Right ventricle myocardium inferior (tissue), 1 donor: Measurements from ENCODE around the gene WDFY2. TPM values are rescaled to one million over a fixed set of nuclear protein-coding genes. Genes with fewer than 3 reads are reported as not detected.
"Not testable (repeated sequence)": the region's sequence is repeated elsewhere in the genome, so short reads cannot be mapped to it uniquely, and the experiment has no call there.

Source experiments
- ATAC-seq: fragments of 200-7000 bp; cut with Tn5 transposase; one replicate; pipeline ENCODE4 v1.9.1; 2020; ENCODE audit warnings: mild to moderate bottlenecking, moderate library complexity
- DNase-seq: peaks from one replicate; pipeline ENCODE4 v3.0.0; 2021; ENCODE audit errors: missing footprints
- intact Hi-C: fragments of 100-400 bp; cut with DNase I; formaldehyde crosslinking; loops from one replicate; pipeline ENCODE4 v1.11.0; 2022
- total RNA-seq: library from RNA; stranded (reverse); fragmentation: NEBNext Ultra II Directional; extraction: Animal tissue kit (Norgen Biotek cat#: 25700); gene quantifications from one replicate; pipeline ENCODE4 v1.2.1, GENCODE V29; 2021
- donor health status: DM: no; HTN: yes; CAD: no; lungs with severe emphysema.

Gene WDFY2
- total RNA-seq, 1 donor from 2014 or later: 4.7 TPM

DNA sequence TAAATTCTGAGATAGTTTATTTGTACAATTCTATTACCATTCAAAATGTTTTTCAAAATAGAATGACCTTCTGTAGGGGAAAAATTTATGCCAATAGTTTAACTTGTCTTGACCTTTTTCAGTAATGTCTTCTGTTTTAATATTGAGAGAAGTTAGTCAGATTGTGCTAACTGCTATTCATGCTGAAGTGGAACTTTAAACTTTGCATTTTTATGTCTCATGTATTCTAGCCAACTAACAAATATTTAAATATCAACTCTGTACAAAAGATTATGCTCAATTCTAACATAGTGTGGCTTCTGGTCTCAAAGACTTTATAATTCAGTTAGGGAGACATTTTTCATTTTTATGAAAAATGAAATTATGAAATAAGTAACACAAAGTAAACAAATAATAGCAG lies 94.2 kb downstream of the WDFY2 start:
- DNase-seq: no peak
- no peak for ATAC-seq
- intact Hi-C loops: no loop called here

DNA sequence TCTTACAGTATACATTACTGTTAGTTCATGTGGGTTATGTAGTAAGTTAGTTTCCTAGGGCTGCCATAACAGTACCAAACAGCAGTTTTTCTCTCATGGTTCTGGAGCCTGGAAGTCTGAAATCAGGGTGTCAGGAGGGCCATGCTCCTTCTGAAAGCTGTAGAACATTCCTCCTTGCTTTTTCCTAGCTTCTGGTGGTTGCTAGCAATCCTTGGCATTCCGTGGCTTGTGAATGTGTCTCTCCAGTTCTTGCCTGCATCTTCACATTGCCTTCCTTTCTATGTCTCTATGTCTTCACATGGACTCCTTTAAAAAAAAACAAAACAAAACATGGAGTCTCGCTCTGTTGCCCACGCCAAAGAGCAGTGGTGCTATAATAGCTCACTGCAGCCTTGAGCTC lies 95.4 kb downstream of the WDFY2 start:
- DNase-seq (no peak), ATAC-seq (no peak)
- intact Hi-C loops: no loop called here

DNA sequence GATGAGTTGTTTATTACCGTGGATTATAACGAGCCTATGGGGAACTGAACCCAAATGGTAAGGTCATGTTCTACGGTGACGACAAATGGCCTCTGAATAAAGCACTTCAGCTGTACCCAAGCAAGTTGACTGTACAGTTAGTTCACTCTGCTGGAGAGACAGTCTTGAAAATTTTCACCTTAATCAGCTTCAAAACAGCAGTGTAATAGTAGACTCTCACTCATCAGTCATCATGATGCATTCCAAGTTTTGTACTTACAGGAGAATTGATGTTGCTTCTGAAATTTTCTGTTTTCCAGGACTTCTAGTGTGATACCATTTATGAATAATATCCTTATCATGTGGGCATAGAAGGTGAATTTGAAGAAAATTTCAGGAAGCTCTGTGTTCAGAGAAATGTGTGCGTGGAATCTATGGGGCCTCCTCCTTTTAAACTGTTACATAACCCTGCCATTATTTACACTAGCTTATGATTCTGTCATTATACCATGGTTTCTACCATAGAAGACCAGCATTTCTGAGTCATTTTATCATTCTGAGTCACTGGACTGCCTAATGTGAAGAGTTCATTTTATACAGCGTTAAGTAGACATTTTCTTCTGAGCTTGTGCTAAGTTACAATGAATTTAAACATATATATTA lies 96.9 kb downstream of the WDFY2 start:
- DNase-seq (no peak), ATAC-seq (no peak)
- intact Hi-C loops: no loop called here

DNA sequence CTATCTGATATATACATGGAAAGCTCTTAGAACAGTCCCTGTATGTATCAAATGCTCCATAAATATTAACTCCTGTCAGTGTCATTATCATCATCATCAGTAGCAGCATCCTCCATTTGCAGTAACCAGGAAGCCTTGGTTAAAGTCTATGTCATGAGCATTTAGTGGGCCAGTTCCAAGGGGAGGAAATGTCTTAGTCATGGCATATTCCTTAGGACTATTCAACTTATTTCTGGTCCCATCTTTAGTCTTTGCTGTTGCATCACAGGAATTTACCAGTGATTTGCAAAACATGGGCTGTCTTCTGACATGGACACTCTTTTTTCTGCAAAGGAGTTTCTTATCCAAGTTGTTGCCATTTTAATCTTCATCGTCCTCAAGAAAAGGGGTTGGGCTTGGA lies 98.4 kb downstream of the WDFY2 start:
- DNase-seq: no peak
- no peak for ATAC-seq
- intact Hi-C loops: no loop called here

- intact Hi-C loops: no loop called here
- ATAC-seq: no peak
- no peak for DNase-seq
Observed at GRCh38 chr13:51683597-51683996, 99.3 kb downstream of the WDFY2 start.

DNA sequence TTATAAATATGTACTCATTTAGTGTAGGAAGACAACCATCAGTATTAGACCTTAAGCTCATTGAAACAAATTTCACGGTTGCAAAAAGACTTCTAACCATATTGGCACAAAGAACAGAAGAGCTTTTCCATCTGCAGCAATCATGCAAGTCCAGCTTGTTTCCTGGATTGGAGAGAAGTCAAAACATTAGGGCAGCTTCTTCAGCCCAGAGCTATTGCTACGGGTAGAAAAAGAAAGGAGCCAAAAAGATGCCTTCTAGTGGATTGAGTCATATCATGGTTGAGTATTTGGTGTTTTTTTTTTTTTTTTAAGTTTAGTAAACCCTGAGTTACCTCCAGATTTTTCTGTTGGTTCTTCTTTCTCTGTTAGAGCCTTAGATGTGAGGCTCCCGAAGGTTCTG lies 99.8 kb downstream of the WDFY2 start:
- intact Hi-C loops: no loop called here
- DNase-seq: no peak
- ATAC-seq: no peak

GRCh38 chr13:51687947-51688714 lies 103.9 kb downstream of the WDFY2 start:
- DNase-seq (no peak), ATAC-seq (peak; percentile 54)
- intact Hi-C loops: no loop called here

DNA sequence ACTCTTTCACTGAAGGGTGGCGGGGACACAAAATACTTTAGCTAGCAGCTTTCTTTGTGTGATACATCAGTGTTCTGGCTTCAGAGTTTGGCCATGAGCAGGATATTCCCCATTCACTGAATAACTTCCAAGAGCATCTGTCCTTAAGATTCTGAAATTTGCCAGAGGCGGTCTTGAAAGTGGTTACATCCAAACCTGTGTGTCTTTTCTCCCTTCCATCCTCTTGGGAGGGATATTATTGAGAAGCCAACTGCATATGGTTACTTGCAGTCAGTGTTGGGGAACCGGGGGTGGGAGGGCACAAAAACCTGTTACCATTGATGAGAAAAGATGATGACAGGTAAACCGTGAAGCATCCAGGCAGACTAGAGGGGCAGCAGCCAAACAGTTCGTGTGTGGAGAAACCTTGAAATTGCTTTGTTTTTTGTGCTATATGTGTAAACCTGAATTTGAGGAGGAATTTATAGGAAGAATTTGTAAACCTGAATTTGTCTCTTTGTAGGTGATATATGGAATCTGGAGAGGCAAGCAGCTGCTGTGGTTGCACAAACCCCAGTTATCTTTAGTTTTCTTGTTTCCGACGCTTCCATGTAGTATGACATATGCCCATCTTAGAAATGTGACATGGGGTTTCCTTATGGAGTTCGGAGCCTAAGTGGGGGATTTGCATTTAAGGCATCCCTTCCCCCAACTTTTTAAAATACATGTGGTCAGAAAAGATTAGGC lies 104.8 kb downstream of the WDFY2 start:
- no peak for DNase-seq
- ATAC-seq: no peak
- intact Hi-C loops: no loop called here

- DNase-seq (no peak), ATAC-seq (no peak)
- intact Hi-C loops: no loop called here
Observed at GRCh38 chr13:51689663-51689996, 105.4 kb downstream of the WDFY2 start.

DNA sequence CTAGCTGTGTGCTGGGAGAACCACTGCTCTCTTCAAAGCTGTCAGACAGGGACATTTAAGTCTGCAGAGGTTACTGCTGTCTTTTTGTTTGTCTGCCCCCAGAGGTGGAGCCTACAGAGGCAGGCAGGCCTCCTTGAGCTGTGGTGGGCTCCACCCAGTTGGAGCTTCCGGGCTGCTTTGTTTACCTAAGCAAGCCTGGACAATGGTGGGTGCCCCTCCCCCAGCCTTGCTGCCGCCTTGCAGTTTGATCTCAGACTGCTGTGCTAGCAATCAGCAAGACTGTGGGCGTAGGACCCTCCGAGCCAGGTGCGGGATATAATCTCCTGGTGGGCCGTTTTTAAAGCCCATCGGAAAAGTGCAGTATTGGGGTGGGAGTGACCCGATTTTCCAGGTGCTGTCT lies 111.4 kb downstream of the WDFY2 start:
- DNase-seq, ATAC-seq, intact Hi-C loops: not testable (repeated sequence)

DNA sequence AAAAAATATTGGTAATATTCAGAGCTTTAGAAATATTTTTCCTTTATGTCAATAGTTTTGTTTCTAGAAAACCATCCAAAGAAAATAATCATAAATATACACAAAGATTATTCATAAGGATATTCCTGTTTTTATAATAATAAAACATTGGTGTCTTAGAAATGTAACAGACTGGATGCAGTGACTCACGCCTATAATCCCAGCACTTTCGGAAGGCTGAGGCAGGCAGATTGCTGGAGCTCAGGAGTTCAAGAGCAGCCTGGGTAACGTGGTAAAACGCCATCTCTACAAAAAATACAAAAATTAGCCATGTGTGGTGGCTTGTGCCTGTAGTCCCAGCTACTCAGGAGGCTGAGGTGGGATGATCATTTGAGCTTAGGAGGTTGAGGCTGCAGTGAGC lies 112.9 kb downstream of the WDFY2 start:
- DNase-seq: no peak
- ATAC-seq: no peak
- intact Hi-C loops: no loop called here

DNA sequence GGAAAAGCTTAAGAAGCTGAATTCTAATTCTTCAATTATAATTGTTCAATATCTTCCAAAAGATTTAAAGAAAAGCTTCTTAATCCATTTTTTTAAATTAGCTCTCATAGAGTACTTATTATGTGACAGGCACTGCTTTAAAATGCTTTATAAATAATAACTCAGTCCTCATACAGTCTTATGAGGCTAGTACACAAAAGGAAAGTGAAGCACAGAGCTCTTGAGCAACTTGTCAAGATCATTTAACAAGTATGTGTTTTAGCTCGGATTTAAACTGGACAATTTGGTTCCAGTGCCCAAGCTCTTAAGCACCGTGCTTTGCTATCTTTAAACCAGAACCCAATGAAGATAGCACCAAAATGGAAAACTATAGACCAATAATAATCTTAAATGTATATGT lies 113.6 kb downstream of the WDFY2 start:
- DNase-seq (no peak), ATAC-seq (no peak)
- intact Hi-C loops: no loop called here

- intact Hi-C loops: no loop called here
- no peak for ATAC-seq
- DNase-seq: no peak
Observed at GRCh38 chr13:51698352-51698751, 114.1 kb downstream of the WDFY2 start.

DNA sequence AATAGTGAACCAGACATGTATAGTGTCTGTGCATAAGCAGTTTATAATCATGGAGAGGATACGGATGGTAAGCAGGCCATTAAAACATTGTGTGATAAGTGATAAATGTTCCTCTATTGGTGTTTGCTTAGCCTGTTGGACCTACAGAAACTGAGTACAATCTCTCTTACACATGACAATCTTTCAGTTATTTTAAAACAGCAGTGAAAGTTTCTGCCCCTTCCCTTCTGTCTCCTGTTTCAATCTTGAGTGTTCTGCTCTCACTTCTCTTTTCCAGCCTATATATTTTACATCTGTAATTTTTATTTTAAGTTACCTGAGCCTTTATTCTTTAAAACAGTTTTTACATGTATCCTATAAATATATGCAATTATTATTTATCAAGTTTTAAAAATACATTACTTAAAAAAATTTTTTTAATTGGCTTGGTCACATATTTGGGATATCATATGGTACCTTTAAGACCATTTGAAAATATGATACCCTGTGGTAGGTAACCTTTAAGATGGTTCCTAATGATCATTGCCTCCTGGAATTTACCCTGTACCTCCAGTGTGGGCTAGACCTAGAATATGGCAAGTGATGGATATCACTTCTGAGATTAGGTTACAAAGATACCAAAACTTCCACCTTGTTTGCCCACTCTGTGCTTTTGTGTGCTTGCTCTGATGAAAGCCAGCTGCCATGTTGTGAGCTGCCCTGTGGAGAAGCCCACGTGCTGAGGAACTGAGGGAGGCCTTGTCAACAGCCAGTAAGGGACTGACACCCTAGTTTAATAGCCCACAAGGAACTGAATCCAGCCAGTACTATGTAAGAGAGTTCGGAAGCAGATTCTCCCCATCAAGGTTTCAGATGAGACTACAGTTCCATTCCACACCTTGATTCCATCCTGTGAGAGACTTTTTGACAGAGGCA lies 120.4 kb downstream of the WDFY2 start:
- DNase-seq (no peak), ATAC-seq (no peak)
- intact Hi-C loops: no loop called here

GRCh38 chr13:51707461-51707860 lies 123.2 kb downstream of the WDFY2 start:
- ATAC-seq (no peak), DNase-seq (no peak)
- intact Hi-C loops: no loop called here

GRCh38 chr13:51713807-51714206 lies 129.5 kb downstream of the WDFY2 start:
- DNase-seq: no peak
- intact Hi-C loops: no loop called here
- ATAC-seq: no peak

- DNase-seq (no peak), ATAC-seq (no peak)
- intact Hi-C loops: no loop called here
Observed at GRCh38 chr13:51714663-51715168, 130.5 kb downstream of the WDFY2 start.

GRCh38 chr13:51715613-51716012 lies 131.4 kb downstream of the WDFY2 start:
- DNase-seq: no peak
- intact Hi-C loops: no loop called here
- no peak for ATAC-seq

GRCh38 chr13:51717786-51718398 lies 133.6 kb downstream of the WDFY2 start:
- DNase-seq: no peak
- intact Hi-C loops: no loop called here
- ATAC-seq: no peak
